Measurements from ENCODE around the gene REG4. TPM values are rescaled to one million over a fixed set of nuclear protein-coding genes. Genes with fewer than 3 reads are reported as not detected.

Gene REG4
- polyA plus RNA-seq, 2 of the 4 experiments (the other 2 are of a cell fraction): not detected

DNA sequence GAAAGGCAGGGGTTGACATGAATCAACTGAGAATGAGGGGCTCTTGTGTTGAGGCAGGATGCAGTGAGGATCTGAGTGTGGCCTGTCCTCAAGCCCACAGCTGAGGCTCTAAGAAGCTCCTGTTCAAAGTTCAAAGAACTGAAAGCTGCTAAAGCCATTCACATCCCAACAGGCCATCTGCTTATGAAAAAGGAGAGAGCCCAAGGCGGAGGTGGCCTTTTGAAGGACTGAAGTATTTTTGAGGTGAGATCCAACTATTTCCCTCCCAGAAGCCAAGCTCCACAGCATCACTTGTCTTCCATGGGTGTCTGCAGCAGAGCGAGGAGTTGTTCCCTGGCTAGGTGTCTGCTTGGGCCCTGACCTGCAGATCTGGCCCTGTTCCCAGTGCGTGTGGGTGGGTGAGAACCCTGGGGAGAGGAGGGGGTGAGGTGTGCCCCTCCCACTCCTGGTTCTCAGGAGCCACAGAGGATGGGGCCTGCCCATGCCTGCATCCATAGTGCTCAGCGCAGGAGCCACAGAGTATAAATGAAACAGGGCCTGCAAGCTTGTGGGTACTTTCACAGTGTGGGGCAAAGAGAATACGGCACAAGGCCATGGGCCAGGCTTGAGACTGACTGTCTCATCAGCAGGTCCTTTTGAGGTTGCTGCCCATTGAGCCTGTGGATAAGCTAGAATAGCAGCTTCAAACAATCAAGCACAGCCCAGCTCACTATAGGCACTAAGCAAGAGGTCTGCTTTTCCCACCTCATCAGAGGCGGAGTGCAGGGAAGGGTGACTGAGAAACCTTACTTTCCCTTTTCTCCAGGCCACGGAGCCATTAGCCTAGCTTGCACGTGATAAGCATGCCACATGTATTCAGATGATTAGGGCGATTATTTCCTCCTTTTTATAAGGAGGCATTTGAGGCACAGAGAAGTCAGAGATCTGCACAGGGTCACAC lies 15.7 kb downstream of the REG4 start (continued):
- no peak for TF ChIP-seq EHMT2 (IDR thresholded peaks at IDR 0.05; ENCODE audit: low read depth)

DNA sequence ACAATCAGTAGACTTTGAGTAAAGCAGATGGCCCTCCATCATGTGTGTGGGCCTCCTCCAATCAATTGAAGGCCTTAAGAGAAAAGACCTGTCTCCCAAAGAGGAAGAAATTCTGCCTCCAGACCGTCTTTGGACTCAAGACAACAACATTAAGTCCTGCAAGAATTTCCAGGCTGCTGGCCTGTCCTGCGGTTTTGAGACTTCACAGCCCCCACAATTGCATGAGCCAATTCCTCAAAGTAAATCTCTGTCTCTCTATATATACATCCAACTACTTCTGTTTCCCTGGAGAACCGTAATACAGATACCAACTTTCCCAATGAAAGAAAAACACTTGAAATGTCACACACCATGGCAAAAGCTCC lies 16.4 kb downstream of the REG4 start:
- H3K4me3 ChIP-seq: no peak overlapping the region
- DNase-seq (ENCODE audit: low read depth in 1 of 2, low spot score in 1 of 2) (no peak), ATAC-seq (no peak), FAIRE-seq (no peak)
- no peak overlapping the region for H3K27ac ChIP-seq
- 50% methylated on average over 3 of the region's 3 CpGs for WGBS (ENCODE audit: missing lambda C conversion rate)
- H3K4me2 ChIP-seq: no peak overlapping the region
- TF ChIP-seq EP300 (IDR thresholded peaks at IDR 0.05) (no peak), ZSCAN20 (CRISPR knock-in tag; IDR thresholded peaks at IDR 0.05) (no peak), RCOR1 (IDR thresholded peaks at IDR 0.05; ENCODE audit: low read depth, low read length) (no peak), CBX2 (IDR thresholded peaks at IDR 0.05; ENCODE audit: borderline replicate concordance, low read depth) (no peak)
- CTCF ChIA-PET: interaction anchor here (1.4 kb wide), 1 partner anchor 14 kb away, joined by 6 read pairs; no protein-coding TSS in a partner anchor
- no peaks in the 10 kb centered on the region for H3K4me1 ChIP-seq
- H3K9me3 ChIP-seq: no peaks in the 10 kb centered on the region
- POLR2A ChIA-PET: no interaction called here

DNA sequence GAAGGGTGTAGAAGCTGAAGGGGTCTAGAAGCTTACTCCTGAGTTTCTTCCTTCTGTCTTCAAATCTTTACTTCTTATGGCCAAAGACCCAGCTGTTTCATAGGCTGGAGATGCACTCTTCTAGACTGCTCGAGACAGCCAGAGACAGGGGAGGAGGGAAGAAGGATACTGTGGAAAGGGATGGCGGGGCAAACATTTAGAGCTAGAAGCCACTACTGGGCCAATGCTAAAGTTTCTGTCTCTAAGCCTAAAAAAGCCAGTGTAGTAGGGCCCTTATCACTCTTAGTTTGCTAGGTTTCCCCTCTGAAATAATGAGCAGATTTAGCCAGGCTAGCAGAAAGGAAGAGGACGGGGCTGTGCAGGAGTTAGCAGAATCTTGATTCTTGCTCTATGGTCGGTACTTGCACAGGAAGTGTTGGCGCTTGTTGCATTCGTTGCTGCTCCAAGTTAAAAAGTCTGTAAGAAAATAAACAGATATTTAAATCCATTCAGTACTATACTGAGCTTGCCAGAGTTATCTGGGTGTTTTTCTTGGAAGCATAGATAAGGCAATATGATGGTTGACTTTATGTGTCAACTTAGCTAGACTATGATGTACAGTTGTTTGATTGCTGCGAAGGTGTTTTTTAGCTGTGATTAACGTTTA lies 16.9 kb downstream of the REG4 start:
- 61% methylated on average over 8 of the region's 8 CpGs for WGBS (ENCODE audit: missing lambda C conversion rate)
- POLR2A ChIA-PET: no interaction called here
- no peak for FAIRE-seq

DNA sequence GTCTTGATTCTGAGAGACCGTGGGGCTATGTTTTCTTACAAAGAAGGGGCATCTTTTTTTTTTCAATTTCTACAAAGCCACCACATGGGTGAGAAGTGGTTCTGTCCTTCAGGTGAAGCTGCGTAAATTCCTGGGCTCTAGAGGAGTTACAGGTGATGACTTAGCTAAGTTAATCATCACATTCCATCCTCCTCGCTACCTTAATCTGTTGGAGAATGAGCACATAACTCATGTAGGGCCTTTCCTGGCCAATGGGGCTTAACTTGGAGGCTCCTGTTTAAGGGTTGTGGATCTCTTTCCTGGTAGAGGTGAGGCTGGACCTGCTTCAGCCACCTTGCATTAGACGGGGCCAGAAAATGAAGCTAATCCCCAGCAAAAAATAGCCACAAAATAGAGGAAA lies 19.9 kb downstream of the REG4 start:
- H3K4me2 ChIP-seq: no peak overlapping the region
- no peak for TF ChIP-seq GATA3 (IDR thresholded peaks at IDR 0.05; ENCODE audit: borderline replicate concordance)
- no peak for TF ChIP-seq RFX5 (IDR thresholded peaks at IDR 0.05)
- no peak for TF ChIP-seq JUN (IDR thresholded peaks at IDR 0.05)
- TF ChIP-seq, protein P1, sequence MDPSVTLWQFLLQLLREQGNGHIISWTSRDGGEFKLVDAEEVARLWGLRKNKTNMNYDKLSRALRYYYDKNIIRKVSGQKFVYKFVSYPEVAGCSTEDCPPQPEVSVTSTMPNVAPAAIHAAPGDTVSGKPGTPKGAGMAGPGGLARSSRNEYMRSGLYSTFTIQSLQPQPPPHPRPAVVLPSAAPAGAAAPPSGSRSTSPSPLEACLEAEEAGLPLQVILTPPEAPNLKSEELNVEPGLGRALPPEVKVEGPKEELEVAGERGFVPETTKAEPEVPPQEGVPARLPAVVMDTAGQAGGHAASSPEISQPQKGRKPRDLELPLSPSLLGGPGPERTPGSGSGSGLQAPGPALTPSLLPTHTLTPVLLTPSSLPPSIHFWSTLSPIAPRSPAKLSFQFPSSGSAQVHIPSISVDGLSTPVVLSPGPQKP (IDR thresholded peaks at IDR 0.05; ENCODE audit: low read depth, low read length): no peak
- TF ChIP-seq, protein P2, sequence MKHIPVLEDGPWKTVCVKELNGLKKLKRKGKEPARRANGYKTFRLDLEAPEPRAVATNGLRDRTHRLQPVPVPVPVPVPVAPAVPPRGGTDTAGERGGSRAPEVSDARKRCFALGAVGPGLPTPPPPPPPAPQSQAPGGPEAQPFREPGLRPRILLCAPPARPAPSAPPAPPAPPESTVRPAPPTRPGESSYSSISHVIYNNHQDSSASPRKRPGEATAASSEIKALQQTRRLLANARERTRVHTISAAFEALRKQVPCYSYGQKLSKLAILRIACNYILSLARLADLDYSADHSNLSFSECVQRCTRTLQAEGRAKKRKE (CRISPR knock-in tag; IDR thresholded peaks at IDR 0.05; ENCODE audit: low read depth): no peak
- no peak for TF ChIP-seq CHD4 (IDR thresholded peaks at IDR 0.05; ENCODE audit: borderline replicate concordance)
- TF ChIP-seq, protein P3, sequence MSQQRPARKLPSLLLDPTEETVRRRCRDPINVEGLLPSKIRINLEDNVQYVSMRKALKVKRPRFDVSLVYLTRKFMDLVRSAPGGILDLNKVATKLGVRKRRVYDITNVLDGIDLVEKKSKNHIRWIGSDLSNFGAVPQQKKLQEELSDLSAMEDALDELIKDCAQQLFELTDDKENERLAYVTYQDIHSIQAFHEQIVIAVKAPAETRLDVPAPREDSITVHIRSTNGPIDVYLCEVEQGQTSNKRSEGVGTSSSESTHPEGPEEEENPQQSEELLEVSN (IDR thresholded peaks at IDR 0.05; ENCODE audit: borderline replicate concordance, low read depth): no peak
- no peak for TF ChIP-seq MYC (IDR thresholded peaks at IDR 0.05; ENCODE audit: borderline replicate concordance, low read length)
- no peak for TF ChIP-seq ZFP36 (IDR thresholded peaks at IDR 0.05; ENCODE audit: borderline replicate concordance, partially characterized antibody)
- no peak overlapping the region for H3K27ac ChIP-seq
- ChIA-PET POLR2A (no interaction called here), CTCF (interaction anchor here (0.7 kb wide), 1 partner anchor 760 kb away, joined by 3 read pairs; no protein-coding TSS in a partner anchor)
- H3K4me3 ChIP-seq: no peak overlapping the region
- 66% methylated on average over 4 of the region's 4 CpGs for WGBS (ENCODE audit: missing lambda C conversion rate)
- H3K4me1 ChIP-seq: no peaks in the 10 kb centered on the region
- DNase-seq (ENCODE audit: low read depth in 1 of 2, low spot score in 1 of 2): no peak
- no peak for ATAC-seq
- FAIRE-seq: no peak
- no peaks in the 10 kb centered on the region for H3K9me3 ChIP-seq

More for the DNA sequence above, 16.9 kb downstream of the REG4 start:
- H3K27ac ChIP-seq: no peak overlapping the region
- no peak overlapping the region for H3K4me2 ChIP-seq
- no peak overlapping the region for H3K4me3 ChIP-seq
- no peaks in the 10 kb centered on the region for H3K9me3 ChIP-seq
- CTCF ChIA-PET: interaction anchor here (1.4 to 1.5 kb wide), 2 partner anchors 12 to 15 kb away, joined by 3 to 6 read pairs; no protein-coding TSS in a partner anchor
- DNase-seq (ENCODE audit: low read depth in 1 of 2, low spot score in 1 of 2) (no peak), ATAC-seq (no peak)
- TF ChIP-seq HOXB5 (CRISPR knock-in tag; IDR thresholded peaks at IDR 0.05) (no peak), PHF8 (IDR thresholded peaks at IDR 0.05; ENCODE audit: borderline replicate concordance, low read depth) (no peak), TP53 (CRISPR knock-in tag; IDR thresholded peaks at IDR 0.05) (no peak), TFCP2L1 (CRISPR knock-in tag; IDR thresholded peaks at IDR 0.05) (no peak), BHLHE40 (IDR thresholded peaks at IDR 0.05; ENCODE audit: low read depth, low read length) (no peak)
- H3K4me1 ChIP-seq: no peaks in the 10 kb centered on the region
